MM.1S (cell line): ENCODE results near the gene MCOLN1.

Experiments
- DNase-seq: peaks from one replicate; pipeline ENCODE4 v3.0.0-alpha.2; 2015
- H2AFZ ChIP-seq: fragments of 300-600 bp; sonication (generic); 2 replicates; pipeline ENCODE4 v1.6.0; 2016; ENCODE audit warnings: antibody characterized with exemption, low read length
- H3F3A ChIP-seq: fragments of 300-600 bp; sonication (generic); 2 replicates; pipeline ENCODE4 v1.6.1; 2016; ENCODE audit warnings: mild to moderate bottlenecking, antibody characterized with exemption, low read length, moderate library complexity, mixed read lengths; ENCODE audit not compliant: insufficient read depth
- H3K27ac ChIP-seq: fragments of 300-600 bp; sonication (generic); 2 replicates; pipeline ENCODE4 v1.5.1; 2016; ENCODE audit warnings: mild to moderate bottlenecking, low read length
- H3K27me3 ChIP-seq: fragments of 300-600 bp; sonication (generic); replicated peaks from 2 replicates; pipeline ENCODE4 v1.6.0; 2016; ENCODE audit warnings: low read length; ENCODE audit not compliant: insufficient read depth
- H3K36me3 ChIP-seq: fragments of 300-600 bp; sonication (generic); replicated peaks from 2 replicates; pipeline ENCODE4 v1.6.1; 2016; ENCODE audit warnings: mild to moderate bottlenecking, low read length, mixed read lengths; ENCODE audit not compliant: insufficient read depth
- H3K4me1 ChIP-seq: fragments of 300-600 bp; sonication (generic); 2 replicates; pipeline ENCODE4 v1.6.1; 2016; ENCODE audit warnings: low read length, mixed read lengths
- H3K4me2 ChIP-seq: fragments of 300-600 bp; sonication (generic); 2 replicates; pipeline ENCODE4 v1.6.0; 2016; ENCODE audit warnings: low read depth, low read length
- H3K4me3 ChIP-seq: fragments of 300-600 bp; sonication (generic); 2 replicates; pipeline ENCODE4 v1.5.1; 2016; ENCODE audit warnings: low read length, mixed read lengths
- H3K79me2 ChIP-seq: fragments of 300-600 bp; sonication (generic); 2 replicates; pipeline ENCODE4 v1.6.1; 2016; ENCODE audit warnings: mixed run types, low read length, mixed read lengths
- H3K9ac ChIP-seq: fragments of 300-600 bp; sonication (generic); 2 replicates; pipeline ENCODE4 v1.6.1; 2016; ENCODE audit warnings: low read length, mixed read lengths
- H3K9me2 ChIP-seq: fragments of 300-600 bp; sonication (generic); replicated peaks from 2 replicates; pipeline ENCODE4 v1.6.1; 2016; ENCODE audit warnings: mild to moderate bottlenecking, low read length, mixed read lengths; ENCODE audit not compliant: insufficient read depth
- H3K9me3 ChIP-seq: fragments of 300-600 bp; sonication (generic); replicated peaks from 2 replicates; pipeline ENCODE4 v1.6.1; 2016; ENCODE audit warnings: mild to moderate bottlenecking, low read length, mixed read lengths; ENCODE audit not compliant: insufficient read depth
- H4K20me1 ChIP-seq: fragments of 300-600 bp; sonication (generic); 2 replicates; pipeline ENCODE4 v1.6.1; 2016; ENCODE audit warnings: mild to moderate bottlenecking, low read length, moderate library complexity, mixed read lengths; ENCODE audit not compliant: insufficient read depth
- CTCF ChIP-seq: fragments of 300-600 bp; sonication (generic); IDR thresholded peaks from 2 replicates; pipeline ENCODE4 v1.5.1; 2016; ENCODE audit warnings: antibody characterized with exemption, low read length, mixed read lengths
- EZH2 ChIP-seq: fragments of 300-600 bp; sonication (generic); optimal IDR thresholded peaks from 2 replicates; pipeline ENCODE3; 2017; ENCODE audit warnings: low read depth, mild to moderate bottlenecking, antibody characterized with exemption, low read length, mixed read lengths
- EZH2phosphoT487 ChIP-seq: fragments of 300-600 bp; sonication (generic); IDR thresholded peaks from 2 replicates; pipeline ENCODE4 v1.6.1; 2018; ENCODE audit warnings: antibody characterized with exemption, low read length

Gene MCOLN1

GRCh38 chr19:7505288-7505681 lies 17.1 kb upstream of the MCOLN1 start:
- Histone ChIP-seq H3K4me1 (no peaks in the 10 kb centered on the region), H3K9me2 (no peaks in the 10 kb centered on the region), H3K36me3 (no peaks in the 10 kb centered on the region), H3K27me3 (peaks cover 38% of the 10 kb centered on the region), H3K9ac (no peak overlapping the region), H3K27ac (no peak overlapping the region), H3K9me3 (no peaks in the 10 kb centered on the region), H4K20me1 (no peaks in the 10 kb centered on the region), H3F3A (no peaks in the 10 kb centered on the region; the same call in 1 of the 2 replicates), H3K79me2 (no peaks in the 10 kb centered on the region), H2AFZ (0 out of 2 replicates have a peak overlapping the region, but pooled peaks have one; percentile 47), H3K4me3 (peak overlapping the region; percentile 42; the same call in 1 of the 2 replicates), H3K4me2 (peak overlapping the region; percentile 69)
- TF ChIP-seq CTCF: no peak
- TF ChIP-seq EZH2phosphoT487: no peak
- no peak for TF ChIP-seq EZH2
- peak; percentile 39 for DNase-seq

- Histone ChIP-seq H2AFZ (peak overlapping the region; percentile 47), H4K20me1 (no peaks in the 10 kb centered on the region), H3K27ac (no peak overlapping the region), H3K36me3 (no peaks in the 10 kb centered on the region), H3K4me1 (no peaks in the 10 kb centered on the region), H3F3A (no peaks in the 10 kb centered on the region; the same call in 1 of the 2 replicates), H3K27me3 (peaks cover 39% of the 10 kb centered on the region), H3K79me2 (no peaks in the 10 kb centered on the region), H3K4me2 (peak overlapping the region; percentile 69), H3K9me2 (no peaks in the 10 kb centered on the region), H3K9me3 (no peaks in the 10 kb centered on the region), H3K4me3 (peak overlapping the region; percentile 42; the same call in 1 of the 2 replicates), H3K9ac (no peak overlapping the region)
- DNase-seq: peak; percentile 47
- no peak for TF ChIP-seq EZH2
- TF ChIP-seq CTCF: no peak
- TF ChIP-seq EZH2phosphoT487: no peak
These were observed 16.6 kb upstream of the MCOLN1 start for GRCh38 chr19:7505682-7506384.

GRCh38 chr19:7506385-7507328 lies 15.8 kb upstream of the MCOLN1 start:
- TF ChIP-seq CTCF (no peak), EZH2phosphoT487 (no peak), EZH2 (no peak)
- peak; percentile 82 for DNase-seq
- H3K36me3 ChIP-seq: no peaks in the 10 kb centered on the region
- H3K4me2 ChIP-seq: peak overlapping the region; percentile 37; the same call in 1 of the 2 replicates
- no peaks in the 10 kb centered on the region for H3K79me2 ChIP-seq
- no peaks in the 10 kb centered on the region for H3K9me2 ChIP-seq
- H3K9me3 ChIP-seq: no peaks in the 10 kb centered on the region
- H3K27ac ChIP-seq: no peak overlapping the region
- no peak overlapping the region for H3K4me3 ChIP-seq
- H3K27me3 ChIP-seq: peaks cover 39% of the 10 kb centered on the region
- H4K20me1 ChIP-seq: no peaks in the 10 kb centered on the region
- no peaks in the 10 kb centered on the region; the same call in 1 of the 2 replicates for H3F3A ChIP-seq
- H2AFZ ChIP-seq: 0 out of 2 replicates have a peak overlapping the region, but pooled peaks have one; percentile 46
- H3K9ac ChIP-seq: no peak overlapping the region
- no peaks in the 10 kb centered on the region for H3K4me1 ChIP-seq
